Retina (tissue), 1 donor: ENCODE data around the gene NEU4.
"Not testable (repeated sequence)": the region's sequence is repeated elsewhere in the genome, so short reads cannot be mapped to it uniquely, and the experiment has no call there.

ENCODE experiments used
- DNase-seq: peaks from one replicate; pipeline ENCODE4 v3.0.0-alpha.2; 2016

The NEU4 gene

DNA sequence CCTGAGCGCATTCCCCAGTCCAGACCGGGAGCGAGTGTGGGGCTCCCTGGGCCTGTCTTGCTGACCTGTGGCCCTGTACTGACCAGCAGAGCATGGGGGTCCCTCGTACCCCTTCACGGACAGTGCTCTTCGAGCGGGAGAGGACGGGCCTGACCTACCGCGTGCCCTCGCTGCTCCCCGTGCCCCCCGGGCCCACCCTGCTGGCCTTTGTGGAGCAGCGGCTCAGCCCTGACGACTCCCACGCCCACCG lies 5.3 kb downstream of the NEU4 start:
- no peak for DNase-seq

DNA sequence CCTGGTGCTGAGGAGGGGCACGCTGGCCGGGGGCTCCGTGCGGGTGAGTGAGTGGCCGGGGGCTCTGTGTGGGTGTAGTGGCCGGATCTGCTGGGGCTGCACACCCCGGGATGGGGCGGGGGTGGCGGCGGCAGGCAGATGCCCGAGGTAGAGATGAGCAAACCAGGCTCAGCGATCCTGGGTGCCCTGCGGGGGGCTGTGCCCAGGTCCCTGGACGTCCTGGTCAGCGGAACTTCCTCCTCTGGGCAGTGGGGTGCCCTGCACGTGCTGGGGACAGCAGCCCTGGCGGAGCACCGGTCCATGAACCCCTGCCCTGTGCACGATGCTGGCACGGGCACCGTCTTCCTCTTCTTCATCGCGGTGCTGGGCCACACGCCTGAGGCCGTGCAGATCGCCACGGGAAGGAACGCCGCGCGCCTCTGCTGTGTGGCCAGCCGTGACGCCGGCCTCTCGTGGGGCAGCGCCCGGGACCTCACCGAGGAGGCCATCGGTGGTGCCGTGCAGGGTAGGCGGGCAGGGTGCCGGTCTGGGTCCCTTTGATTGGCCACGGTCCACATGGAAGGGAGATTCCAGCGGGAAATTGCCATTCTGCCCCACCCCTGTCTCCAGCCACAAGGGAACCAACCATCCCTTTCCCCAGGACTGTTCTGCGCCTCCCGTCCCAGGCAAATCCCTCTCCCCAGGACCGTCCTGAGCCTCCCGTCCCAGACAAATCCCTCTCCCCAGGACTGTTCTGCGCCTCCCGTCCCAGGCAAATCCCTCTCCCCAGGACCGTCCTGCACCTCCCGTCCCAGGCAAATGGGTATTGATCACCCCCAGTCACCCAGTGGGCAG lies 5.9 kb downstream of the NEU4 start:
- no peak for DNase-seq

DNA sequence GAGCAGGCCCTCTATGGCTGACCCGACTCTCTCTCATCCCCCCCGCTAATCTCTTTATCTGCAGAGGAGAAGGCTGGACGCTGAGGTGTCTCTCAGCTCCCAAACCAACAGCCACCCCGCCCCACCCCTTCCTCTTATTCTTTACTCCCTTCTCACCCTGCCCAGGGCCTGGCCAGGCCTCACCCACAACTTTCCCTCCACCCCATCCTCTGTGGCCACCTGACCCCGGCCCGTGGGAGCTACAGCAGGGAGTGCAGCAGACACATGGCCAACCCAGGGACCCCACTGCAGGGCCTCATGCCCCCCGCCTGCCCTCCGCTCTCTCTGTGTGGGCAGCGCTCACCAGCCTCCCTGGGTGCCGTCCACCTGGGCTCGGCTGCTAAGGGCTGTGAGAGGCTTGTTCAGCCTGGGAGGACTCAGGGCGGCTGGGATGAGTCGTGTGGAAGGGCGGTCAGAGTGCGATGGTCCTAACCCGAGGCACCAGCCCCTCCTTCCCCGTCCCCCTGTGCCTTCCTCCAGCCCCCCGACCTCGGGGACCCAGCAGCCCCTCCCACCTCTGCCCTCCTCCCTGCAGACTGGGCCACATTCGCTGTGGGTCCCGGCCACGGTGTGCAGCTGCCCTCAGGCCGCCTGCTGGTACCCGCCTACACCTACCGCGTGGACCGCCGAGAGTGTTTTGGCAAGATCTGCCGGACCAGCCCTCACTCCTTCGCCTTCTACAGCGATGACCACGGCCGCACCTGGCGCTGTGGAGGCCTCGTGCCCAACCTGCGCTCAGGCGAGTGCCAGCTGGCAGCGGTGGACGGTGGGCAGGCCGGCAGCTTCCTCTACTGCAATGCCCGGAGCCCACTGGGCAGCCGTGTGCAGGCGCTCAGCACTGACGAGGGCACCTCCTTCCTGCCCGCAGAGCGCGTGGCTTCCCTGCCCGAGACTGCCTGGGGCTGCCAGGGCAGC lies 6.8 kb downstream of the NEU4 start:
- no peak for DNase-seq

DNA sequence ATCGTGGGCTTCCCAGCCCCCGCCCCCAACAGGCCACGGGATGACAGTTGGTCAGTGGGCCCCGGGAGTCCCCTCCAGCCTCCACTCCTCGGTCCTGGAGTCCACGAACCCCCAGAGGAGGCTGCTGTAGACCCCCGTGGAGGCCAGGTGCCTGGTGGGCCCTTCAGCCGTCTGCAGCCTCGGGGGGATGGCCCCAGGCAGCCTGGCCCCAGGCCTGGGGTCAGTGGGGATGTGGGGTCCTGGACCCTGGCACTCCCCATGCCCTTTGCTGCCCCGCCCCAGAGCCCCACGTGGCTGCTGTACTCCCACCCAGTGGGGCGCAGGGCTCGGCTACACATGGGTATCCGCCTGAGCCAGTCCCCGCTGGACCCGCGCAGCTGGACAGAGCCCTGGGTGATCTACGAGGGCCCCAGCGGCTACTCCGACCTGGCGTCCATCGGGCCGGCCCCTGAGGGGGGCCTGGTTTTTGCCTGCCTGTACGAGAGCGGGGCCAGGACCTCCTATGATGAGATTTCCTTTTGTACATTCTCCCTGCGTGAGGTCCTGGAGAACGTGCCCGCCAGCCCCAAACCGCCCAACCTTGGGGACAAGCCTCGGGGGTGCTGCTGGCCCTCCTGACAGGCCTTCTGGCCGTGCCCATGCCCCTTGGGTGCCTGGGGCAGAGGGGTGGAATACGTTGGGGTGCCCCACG lies 7.6 kb downstream of the NEU4 start:
- no peak for DNase-seq

DNA sequence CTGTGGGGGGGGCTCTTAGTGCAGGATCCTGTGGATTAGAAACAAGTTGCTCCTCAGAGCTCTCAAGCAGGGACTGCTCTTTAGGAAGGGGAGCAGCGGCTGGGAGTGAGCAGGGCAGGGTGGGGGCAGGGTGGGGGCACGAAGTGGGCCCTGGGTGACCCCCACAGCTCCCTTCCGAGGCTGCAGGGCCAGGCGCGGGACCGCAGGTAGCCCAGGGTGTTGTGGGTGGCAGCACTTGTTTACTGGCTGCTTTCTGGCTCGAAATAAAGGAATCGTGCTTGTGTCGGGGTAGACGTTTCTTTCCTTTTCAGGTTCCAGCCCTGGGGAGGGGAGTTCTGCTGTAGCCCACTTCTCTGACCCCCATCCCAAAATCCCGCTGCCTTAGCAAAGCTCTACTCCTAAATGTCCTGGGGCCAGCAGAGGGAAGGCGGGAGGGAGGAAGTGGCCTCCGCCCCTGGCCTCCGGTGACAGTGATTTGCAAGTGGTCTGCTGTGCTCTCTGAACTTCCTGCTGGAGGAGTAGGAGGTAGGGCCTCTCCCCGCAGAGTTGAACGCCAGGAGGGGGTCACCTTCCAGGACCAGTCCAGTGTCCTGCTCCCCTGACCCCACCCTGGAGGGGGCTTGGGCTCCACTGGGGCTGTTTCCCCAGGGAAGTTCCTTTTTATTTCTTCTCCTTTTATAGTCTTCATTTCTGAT lies 8.3 kb downstream of the NEU4 start:
- no peak for DNase-seq

DNA sequence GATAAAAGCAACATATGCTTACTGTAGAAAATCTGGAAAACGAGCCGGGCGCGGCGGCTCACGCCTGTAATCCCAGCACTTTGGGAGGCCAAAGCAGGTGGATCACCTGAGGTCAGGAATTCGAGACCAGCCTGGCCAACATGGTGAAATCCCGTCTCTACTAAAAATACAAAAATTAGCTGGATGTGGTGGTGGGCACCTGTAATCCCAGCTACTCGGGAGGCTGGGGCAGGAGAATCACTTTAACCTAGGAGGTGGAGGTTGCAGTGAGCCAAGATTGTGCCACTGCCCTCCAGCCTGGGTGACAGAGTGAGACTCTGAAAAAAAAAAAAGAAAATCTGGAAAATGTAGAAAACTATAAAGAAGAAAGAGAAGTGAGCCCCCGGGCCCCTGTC lies 8.8 kb downstream of the NEU4 start:
- DNase-seq: not testable (repeated sequence)

DNA sequence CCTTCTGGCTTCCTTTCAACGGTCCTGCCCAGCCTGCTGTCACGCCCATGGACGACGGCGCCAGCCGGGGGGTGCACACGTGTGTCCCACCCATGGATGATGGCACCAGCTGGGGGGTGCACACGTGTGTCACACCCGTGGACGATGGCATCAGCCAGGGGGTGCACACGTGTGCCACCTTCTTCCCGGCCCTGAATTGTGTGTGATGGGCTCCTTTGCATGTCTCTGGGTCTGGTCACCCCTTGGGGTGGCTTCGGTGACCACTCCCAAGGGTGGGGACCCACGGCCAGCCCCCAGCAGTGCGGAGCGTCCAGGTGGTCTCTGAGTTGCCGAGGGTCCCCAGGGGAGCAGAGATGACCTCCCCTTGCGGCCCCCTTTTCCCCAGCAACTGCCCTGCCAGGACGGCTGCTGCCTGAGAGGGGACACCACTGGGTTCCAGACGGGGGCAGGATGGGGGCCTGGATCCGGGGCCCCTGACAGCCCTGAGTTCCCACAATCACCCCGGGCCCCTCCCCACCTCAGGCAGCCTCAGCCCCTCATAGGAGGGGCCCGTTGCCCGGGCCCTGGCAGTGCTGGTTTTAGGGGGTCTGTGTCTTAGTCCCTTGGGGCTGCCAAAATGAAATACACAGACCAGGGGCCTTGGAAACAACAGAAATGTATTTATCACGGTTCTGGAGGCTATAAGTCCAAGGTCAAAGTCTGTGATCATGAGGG lies 9.4 kb downstream of the NEU4 start:
- DNase-seq: no peak

DNA sequence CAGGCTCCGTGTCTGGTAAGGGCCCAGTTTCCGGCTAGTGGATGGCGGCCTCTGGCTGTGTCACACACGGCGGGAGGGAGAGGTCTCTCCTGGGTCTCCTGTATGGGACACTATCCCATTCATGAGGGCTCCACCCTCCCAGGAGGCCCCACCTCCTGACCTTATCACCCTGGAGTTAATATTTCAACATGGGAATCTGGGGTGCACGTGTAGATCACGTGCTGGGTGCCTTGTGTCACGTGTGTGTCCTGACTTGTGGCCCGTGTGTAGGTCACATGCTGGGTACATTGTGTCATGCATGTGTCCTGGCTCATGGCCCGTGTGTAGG lies 9.9 kb downstream of the NEU4 start:
- DNase-seq: no peak

DNA sequence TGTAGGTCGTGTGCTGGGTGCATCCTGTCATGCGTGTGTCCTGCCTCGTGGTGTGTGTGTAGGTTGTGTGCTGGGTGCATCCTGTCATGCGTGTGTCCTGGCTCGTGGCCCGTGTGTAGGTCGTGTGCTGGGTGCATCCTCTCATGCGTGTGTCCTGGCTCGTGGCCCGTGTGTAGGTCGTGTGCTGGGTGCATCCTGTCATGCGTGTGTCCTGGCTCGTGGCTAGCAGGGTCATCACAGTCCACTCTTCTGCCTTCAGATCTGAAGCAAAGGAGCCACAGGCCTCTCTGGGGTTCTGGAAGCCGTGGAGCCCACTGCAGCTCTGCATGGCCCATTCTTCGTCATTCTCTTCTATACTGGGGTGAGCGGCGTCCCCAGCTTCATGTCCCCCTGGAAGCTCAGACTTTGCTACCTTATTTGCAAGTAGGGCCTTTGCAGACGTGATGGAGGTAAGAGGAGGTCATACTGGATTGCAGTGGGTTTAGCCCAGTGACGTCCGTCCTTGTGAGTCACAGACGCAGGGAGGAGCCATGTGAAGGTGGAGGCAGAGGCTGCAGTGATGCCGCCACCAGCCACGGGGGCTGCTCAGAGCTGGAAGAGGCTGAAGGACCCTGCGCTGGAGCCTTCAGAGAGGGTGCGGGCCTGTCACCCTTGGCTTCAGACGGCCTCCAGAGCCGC lies 11.1 kb downstream of the NEU4 start:
- DNase-seq: not testable (repeated sequence)

DNA sequence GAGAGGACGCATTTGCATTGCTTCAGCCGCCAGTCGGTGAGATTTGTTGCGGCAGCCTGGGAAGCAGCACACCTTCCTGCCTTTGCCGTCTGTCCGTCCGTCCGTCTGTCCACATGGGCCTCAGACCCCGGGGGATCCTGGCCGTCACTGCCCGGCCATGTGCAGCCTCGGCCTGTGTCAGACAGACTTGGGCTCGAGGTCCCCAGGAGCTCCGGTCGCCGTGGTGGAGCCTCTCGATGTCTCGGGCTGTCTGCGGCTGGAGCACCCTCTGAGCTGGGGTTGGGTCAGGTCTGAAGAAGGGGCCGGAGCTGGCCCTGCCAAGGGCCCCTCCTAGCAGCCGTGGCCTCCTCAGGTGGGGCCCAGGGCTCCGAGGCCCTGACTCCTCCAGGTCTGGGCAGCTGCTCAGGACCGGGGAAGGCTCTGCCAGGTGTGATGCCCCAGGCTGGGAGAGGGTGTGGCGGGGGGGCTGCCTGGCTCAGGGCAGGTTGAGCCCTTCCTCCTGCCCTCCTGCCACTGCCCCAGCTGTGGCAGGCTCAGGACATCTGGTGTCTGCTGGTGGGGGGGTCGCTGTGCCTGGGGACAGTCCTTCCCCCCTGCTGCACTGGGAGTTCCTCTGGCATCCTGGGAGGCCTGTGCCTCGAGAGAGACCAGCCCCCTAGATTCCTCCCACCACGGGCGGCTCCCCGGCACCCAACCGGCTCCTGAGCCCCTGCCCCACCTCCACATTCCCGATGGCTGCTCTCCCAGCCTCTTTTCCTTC lies 11.8 kb downstream of the NEU4 start:
- DNase-seq: no peak

DNA sequence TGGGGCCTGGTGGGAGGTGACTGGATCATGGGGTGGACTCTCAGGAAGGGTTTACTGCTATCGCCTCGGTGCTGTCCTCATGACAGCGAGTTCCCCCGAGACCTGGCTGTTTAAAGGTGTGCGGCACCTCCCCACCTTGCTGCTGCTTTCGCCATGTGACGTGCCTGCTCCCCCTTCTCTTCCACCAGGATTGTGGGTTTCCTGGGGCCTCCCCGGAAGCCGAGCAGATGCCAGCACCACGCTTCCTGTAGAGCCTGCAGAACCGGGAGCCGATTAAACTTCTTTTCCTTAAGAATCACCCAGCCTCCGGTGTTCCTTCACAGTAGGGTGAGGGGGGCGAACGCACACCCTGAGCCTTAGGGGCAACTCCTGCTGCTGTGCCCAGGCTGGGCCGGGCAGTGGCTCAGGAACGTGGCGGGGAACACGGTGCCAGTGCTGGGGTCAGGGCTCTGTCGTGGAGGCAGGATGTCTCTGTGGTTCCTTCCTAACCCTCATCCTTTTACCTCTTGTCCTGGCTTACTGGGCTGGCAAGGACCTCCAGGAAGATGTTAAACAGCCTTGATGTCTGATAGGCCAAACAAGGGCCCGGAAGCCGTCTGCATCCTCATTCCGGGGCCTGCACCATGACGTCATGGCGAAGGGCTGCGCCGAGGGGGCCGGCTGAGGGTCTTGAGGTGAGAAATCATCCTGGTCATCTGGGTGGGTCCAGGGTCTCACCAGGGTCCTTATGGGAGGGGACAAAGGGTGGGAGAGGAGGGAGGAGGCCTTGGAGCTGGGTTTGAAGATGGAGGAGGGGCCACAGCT lies 12.7 kb downstream of the NEU4 start:
- no peak for DNase-seq

DNA sequence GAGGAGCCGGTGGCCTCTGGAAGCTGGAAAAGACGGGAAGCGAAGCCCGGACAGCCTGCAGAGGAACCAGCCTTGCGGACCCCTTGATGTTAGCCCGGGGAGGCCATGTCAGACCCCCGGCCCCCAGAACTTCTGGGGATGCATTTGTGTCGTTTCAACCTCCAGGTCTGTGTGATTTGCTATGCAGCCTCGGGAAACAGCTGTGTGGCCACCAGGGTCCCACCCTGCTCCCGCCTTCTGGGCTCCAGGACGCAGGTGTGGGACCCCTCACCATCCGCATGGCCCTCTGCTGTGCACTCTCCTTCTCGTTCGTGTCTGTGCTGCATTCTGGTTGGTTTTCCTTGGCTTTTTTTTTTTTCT lies 13.3 kb downstream of the NEU4 start:
- DNase-seq: no peak

DNA sequence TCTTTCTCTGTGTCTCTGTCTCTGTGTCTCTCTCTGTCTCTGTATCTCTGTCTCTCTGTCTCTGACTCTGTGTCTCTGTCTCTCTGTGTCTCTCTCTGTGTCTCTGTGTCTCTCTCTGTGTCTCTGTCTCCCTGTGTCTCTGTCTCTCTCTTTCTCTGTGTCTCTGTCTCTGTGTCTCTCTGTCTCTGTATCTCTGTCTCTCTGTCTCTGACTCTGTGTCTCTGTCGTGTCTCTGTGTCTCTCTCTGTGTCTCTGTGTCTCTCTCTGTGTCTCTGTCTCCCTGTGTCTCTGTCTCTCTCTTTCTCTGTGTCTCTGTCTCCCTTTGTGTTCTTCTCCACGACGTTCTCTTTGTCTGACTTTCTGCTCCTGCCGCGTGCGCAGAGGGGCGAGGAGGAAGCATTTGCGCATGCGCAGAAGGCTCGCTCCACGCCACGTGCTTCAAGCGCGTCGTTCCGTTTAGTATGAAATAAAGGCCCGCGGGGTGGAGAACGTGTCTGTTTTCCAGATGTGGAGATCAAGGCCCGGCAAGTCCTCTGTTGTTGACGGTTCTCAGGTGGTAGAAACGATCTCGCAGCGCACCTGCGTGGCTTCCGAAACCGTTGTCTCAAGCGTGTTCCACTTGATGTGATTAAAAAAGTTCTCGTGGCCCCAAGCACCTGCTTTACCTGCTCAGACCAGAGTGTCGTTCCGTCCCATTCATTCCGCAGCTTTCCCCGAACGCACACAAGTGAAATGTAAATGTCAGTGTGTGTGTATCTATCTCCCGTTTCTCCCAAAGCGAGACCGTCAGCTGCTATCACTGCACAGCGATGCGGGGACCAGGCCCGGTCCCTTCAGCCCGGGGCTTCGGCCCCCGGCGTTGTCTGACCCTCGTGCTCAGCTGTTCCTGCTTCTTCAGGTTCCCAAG lies 14.8 kb downstream of the NEU4 start:
- DNase-seq: peak; percentile 62

DNA sequence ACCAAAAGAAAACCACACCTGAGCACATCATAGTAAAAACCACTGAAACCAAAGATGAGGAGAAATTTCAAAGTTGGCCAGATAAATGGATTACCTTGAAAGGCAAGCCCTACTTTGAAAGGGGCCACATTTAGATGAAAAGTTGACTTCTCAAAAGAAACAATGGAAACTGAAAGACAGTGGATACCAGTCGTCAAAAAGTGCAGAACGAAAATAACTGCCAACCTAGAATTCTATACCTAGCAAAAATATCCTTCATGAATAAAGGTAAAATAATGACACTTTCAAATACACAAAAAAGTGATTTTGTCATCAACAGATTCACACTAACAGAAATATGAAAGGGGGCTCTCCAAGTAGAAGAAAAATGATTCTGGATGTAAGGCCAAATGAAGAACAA lies 18.4 kb downstream of the NEU4 start:
- no peak for DNase-seq

DNA sequence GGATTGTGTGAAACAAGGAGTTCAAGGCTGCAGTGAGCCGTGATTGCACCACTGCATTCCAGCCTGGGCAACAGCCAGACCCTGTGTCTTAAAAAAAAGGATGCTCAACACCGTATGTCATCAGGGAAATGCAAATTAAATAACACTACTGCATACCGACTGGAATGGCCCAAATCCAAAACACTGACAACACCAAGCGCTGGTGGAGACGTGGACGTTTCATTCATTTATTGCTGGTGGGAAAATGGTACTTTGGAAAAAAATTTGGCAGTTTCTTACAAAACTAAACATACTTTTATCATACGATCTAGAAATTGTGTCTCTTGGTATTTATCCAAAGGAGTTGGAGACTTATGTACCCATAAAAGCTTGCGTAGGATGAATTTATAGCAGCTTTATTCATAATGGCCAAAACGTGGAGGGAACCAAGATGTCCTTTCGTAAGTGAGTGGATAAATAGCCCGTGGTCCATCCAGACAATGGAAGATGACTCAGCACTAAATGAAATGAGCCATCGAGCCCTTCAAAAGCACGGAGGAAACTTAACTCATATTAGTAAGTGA lies 24.2 kb downstream of the NEU4 start:
- DNase-seq: no peak

DNA sequence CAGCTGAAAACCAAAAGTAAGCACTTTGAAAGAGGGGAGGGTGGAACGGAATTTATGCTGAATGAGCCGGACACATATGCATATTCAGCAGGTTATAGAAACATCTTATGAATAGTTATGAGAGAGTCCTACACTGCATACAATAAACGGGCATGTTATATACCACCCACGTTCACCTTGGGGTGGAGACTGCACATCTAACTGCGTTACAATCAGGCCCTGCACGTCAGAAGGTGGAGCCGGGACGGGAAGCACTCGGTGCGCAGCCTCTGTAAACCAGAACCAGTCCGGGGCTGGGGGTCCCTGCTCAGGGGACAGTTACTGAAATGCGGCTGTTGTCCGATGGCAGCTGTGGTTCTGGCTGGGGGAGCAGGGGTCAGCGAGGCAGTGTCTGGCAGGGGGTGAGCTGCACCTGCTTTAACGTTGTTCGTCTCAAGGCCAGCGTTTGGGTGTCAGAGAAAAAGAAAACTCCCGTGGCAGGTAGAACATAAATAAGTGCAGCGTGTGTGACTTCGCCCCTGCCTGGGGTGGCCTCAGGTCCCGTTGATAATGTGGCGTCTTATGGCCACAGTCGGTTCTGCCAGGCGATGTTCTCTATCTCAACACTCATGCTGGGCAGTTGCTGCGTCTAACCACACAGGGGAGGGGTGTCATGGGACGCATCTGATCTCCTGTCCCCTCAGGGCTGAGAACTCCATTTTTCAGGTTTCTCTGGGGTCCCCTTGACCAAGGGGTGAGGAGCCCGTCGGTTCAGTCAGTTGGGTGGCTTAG lies 24.9 kb downstream of the NEU4 start:
- not testable (repeated sequence) for DNase-seq

DNA sequence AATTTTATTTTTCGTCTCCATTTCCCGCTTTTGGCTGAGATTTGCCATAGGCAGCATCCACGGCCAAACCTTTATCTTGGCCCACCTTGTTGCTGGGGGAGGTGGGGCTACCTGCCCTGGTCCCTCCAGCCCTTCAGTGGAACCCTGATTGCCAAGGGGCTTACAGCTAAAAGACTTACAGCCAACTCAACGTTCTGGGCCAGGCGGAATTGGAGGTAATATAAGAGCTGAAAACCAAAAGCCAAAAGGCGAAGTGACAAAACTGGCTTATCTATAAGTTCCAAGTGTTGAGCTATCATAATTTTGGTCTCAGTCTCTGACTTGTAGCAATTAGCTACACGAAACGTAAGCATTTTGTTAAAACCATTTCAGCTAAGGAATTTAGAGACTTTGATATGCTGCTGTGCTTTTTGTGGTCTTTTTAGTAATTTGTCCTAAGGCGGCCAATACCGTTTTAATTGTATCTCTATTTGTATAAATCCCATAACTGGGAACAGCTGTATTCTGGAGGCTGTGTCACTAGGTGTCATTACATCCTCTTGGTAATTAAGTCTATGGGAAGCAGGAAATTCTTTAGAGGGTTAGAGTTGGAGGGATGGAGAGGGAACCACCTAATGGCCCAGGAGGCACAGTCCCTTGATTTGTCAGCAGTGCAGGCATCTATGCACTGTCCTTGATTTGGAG lies 25.7 kb downstream of the NEU4 start:
- DNase-seq: no peak
